ENCODE data around the gene PAQR9.

GRCh38 chr3:143000528-143000927 lies 37.1 kb upstream of the PAQR9 start:
- TF ChIP-seq REST (IDR thresholded peaks at IDR 0.05; ENCODE audit: insufficient read depth in 1 of 2, low read depth in 2 of 2, low read length in 2 of 2) = no peak
- no peak for TF ChIP-seq POLR2AphosphoS5 (IDR thresholded peaks at IDR 0.05; ENCODE audit: low read depth, low read length)
- no peak for TF ChIP-seq TAF1 (IDR thresholded peaks at IDR 0.05; ENCODE audit: borderline replicate concordance, insufficient read depth, low read length)
